Jurkat, Clone E6-1 (cell line): ENCODE measurements around the gene MRC2.

ENCODE experiments used
- DNase-seq: peaks from one replicate; pipeline ENCODE4 v3.0.0-alpha.2; 2011; ENCODE audit warnings: low read depth, low spot score
- H3K4me3 ChIP-seq: 2 replicates; pipeline ENCODE4 v1.5.1; 2011; ENCODE audit warnings: mild to moderate bottlenecking, low read length, control low read depth, moderate library complexity

MRC2 gene

DNA sequence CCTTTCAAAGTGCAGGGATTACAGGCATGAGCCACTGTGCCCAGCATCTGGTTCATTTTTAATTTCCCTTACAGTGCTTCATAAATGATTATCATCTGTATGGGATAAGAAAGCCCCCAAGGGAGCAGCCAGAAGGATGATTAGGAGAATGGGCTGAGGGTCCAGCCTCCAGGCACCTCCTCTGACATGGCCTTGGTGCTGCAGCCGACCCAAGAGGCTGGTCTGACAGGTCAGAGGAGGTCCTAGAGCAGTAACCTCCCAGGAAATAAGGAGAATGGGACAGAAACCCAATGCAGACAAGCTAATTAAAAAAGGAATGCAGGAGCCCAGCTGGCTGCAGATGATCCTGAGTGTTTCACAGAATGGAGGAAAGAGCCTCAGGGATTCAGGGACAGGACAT lies 29.0 kb downstream of the MRC2 start:
- no peak for DNase-seq
- H3K4me3 ChIP-seq: no peak overlapping the region

DNA sequence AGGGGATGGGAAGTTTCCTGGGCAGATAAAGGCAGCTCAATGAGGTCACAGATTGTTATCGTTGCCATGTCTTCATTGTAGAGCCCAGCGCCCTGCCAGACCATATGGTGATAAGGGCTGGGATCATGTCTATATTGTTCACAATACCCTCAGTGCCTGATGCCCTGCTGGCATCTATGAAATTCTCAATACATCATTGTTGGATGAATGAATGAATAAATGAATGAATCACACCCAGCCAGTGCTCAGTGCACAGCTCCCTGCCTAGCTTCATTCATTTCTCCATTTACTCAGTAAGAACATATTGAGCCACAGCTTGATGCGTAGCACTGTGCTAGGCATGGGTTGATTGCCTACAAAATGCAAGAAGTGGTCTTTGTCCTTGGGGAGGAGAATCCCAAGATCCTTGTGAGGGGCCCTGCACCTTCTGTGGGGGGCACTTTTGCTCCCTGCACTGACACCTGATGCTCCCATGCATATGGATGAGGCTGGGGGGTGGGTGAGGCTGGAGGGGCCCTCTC lies 29.7 kb downstream of the MRC2 start:
- no peak for DNase-seq
- no peak overlapping the region for H3K4me3 ChIP-seq

DNA sequence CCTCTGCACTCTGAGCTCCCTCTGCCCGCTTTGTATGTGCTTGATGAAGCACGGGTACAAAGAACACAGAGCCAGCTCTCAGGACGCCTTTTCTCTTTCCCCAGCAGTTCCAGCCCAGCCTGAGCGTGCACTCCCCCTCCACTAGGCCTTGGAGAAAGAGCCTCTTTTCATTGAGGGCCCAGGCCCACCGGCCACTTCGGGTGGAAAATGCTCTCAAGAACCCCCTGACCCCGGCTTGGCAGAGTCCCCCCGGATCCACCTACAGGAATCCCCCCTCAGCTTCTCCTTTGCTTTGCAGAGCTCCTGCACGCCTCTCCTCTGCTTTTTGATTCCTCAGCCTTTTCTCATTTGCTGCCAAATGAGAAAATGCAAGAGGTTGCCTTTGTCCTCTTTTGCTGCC lies 30.2 kb downstream of the MRC2 start:
- H3K4me3 ChIP-seq: no peak overlapping the region
- no peak for DNase-seq

DNA sequence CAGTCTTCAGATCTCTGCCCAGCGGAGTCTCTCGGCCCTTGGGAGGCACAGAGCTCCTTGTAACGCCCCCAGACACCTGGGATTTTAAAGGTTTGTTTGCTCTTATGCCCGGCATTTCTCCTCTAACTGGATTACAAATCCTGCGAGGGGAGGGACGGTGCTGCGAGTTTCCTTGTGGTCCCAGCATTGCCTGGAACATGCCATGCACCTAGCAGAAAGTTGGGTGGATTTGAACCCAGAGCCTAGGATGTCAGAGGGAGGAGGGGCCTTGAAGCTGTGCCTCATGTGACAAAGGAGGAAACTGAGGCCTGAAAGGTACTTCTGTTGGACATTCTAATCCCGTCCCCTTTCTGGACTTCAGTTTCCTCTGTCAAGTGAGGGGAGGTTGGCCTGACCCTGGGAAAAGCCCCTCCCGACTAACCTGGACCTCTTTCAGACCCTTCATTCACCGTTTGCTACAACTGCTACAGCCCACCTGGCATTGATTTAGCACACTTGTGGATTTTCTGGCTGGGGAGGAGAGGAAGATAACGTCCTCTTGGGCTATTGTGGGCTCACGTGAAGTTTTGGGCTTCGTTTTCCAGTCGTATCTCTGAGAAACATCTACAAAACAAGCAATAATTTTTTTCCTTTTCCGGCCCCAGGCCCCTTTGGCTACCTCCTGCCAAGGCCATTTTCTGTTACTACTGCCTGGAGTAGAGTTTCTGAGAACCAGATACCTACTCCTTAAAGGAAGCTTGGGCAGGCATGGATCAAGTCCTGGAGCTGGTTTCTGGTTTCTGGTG lies 30.9 kb downstream of the MRC2 start:
- DNase-seq: no peak
- H3K4me3 ChIP-seq: no peak overlapping the region

DNA sequence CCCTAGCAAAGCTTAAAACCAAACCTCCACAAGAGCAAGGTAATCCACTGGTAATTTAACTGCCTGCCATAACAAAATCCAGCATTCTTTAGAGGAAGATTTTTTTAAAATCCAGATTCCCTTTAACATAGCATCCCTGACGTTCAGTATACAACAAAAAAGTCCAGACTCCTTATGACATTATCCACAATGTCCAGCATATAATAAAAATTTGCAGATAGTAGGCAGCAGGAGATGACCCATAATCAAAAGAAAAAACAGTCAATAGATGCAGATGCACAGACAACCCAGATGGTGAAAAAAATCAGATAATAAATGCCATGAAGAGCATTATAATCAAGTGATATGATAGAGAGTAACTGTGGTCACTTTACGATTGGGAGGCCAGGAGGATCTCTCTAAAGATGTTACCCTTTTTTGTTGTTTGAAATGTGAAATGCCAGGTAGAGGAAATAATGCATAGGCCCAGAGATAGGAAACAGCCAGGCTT lies 33.2 kb downstream of the MRC2 start:
- DNase-seq: no peak
- no peak overlapping the region for H3K4me3 ChIP-seq

DNA sequence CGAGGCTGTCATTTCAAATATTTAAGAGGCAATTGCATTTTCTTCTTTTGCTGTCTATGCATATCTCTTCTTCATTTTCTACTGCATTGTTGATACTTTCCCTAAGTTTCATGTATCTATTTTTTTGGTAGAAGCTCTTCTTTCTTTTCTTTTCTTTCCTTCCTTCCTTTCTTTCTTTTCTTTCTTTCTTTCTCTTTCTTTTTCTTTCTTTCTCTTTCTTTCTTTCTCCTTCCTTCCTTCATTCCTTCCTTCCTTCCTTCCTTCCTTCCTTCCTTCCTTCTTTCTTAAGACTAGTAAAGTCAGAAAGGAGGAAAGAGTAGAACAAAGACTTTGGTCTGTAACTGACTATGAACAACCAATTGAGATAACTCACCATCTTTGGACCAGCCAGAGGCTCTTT lies 33.9 kb downstream of the MRC2 start:
- no peak overlapping the region for H3K4me3 ChIP-seq
- DNase-seq: no peak

DNA sequence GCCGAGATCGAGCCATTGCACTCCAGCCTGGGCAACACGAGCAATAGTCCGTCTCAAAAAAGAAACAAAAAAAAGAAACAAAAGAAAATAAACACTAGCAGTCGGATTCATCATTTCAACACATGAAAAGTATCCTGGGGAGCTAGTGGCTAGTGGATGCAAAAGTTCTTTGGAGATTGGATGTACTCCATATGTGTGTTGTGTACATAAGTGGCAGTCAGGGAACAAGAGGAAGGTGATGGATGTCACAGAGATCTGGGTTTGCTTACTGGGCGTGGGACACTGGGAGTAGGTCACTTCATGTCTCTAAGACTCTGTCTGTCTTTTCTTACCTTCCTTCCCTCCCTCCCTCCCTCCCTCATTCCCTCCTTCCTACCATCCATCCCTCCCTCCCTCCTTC lies 35.4 kb downstream of the MRC2 start:
- H3K4me3 ChIP-seq: no peak overlapping the region
- no peak for DNase-seq

DNA sequence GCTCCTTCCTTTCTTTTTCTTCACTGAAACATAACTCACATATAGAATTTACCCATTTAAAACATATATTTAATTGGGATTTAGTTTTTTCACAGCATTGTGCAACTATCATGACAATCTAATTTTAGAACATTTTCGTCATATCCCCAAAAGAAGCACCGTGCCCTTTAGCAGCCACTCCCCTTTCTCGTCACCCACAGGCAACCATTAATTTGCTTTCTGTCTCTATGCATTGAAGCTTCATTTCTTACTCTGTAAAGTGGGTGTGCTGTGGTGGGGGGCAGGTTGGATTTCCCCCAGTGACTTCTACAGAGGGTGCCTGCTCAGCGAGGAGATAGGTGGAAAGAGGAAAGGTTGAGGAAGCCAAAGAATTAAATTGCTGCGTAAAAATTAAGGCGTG lies 35.8 kb downstream of the MRC2 start:
- no peak overlapping the region for H3K4me3 ChIP-seq
- no peak for DNase-seq

DNA sequence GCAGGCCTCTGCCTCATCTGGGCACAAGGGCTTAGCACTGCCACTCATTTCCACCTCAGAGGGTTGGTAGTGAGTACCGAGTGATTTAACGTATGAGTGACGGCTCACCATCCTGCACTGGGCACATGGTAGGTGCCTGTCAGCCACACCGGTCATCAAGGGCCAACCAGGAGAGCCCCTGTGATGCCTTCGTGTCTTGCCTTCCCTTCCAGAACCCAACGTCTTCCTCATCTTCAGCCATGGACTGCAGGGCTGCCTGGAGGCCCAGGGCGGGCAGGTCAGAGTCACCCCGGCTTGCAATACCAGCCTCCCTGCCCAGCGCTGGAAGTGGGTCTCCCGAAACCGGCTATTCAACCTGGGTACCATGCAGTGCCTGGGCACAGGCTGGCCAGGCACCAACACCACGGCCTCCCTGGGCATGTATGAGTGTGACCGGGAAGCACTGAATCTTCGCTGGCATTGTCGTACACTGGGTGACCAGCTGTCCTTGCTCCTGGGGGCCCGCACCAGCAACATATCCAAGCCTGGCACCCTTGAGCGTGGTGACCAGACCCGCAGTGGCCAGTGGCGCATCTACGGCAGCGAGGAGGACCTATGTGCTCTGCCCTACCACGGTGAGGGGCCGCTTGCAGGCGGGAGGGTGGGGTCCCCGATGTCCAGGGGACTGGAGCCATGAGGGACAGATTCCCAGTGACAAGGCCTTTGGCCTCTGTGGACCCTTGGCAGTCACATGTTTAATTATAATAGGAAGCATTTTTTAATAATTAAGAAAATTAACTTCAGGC lies 37.1 kb downstream of the MRC2 start:
- H3K4me3 ChIP-seq: no peak overlapping the region
- DNase-seq: no peak

DNA sequence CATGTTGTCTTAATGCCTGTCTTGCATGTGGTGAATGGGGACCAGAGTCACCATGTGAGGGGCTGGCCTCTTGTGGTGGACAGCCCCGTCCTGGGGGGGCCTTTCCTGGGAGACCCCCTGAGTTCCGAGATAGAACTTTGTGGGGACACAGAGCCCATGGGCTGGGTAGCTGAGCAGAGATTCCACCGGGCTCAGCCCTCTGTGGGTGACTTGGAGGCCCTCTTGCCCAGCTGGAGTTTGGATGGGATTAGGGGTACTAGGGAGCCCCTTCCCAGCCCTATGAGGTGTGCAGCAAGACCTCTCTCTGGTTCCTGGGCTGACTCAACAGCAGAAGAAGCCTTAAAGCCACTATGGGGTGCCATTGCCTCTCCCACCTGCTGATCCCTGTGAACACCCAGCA lies 38.1 kb downstream of the MRC2 start:
- DNase-seq: no peak
- H3K4me3 ChIP-seq: no peak overlapping the region

DNA sequence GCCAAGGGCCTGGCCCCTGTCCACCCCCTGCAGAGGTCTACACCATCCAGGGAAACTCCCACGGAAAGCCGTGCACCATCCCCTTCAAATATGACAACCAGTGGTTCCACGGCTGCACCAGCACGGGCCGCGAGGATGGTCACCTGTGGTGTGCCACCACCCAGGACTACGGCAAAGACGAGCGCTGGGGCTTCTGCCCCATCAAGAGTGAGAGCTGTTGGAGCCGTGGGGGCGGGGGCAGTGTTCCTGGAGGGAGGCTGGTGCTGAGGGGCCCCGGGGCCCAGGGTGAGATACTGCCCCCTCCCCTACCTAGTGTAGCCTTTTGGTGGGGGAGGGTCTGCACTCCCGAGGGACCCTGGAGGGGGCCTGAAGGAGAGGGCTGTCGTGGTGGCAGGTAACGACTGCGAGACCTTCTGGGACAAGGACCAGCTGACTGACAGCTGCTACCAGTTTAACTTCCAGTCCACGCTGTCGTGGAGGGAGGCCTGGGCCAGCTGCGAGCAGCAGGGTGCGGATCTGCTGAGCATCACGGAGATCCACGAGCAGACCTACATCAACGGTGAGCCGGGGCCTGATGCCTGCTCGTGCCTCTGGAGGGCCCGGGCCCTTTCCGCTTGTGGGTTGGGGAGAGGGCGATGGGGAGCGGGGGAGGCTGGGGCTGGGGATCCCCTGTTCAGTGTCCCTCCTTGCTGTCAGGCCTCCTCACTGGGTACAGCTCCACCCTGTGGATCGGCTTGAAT lies 38.8 kb downstream of the MRC2 start:
- no peak for DNase-seq
- H3K4me3 ChIP-seq: no peak overlapping the region

DNA sequence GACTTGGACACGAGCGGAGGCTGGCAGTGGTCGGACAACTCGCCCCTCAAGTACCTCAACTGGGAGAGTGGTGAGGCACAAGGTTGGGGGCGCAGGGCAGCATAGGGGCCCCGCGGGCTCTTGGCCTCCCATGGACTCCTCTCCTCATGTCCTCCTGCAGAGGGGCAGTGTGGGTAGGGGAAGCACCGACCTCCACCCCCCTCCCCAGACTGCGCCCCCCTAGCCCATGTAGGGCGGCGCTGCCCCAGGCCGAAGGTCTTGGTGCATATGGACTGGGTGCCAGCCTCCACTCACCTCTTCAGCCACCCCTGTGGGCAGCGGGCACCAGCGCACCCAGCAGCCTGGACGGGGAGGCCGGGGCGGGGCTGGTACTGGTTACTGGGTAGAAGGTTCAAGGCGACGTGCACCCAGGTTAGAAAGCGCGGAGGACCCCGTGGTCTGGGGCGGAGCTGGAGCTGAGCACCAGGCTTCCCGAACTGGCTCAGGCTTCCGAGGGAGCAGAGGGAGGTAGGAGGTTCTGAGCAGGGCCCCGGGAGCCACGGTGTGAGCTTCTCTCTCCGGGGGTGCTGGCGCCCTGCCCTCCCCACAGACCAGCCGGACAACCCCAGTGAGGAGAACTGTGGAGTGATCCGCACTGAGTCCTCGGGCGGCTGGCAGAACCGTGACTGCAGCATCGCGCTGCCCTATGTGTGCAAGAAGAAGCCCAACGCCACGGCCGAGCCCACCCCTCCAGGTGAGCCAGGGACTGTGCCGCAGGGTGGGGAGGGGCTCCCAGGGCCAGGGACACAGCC lies 39.5 kb downstream of the MRC2 start:
- no peak for DNase-seq
- no peak overlapping the region for H3K4me3 ChIP-seq

DNA sequence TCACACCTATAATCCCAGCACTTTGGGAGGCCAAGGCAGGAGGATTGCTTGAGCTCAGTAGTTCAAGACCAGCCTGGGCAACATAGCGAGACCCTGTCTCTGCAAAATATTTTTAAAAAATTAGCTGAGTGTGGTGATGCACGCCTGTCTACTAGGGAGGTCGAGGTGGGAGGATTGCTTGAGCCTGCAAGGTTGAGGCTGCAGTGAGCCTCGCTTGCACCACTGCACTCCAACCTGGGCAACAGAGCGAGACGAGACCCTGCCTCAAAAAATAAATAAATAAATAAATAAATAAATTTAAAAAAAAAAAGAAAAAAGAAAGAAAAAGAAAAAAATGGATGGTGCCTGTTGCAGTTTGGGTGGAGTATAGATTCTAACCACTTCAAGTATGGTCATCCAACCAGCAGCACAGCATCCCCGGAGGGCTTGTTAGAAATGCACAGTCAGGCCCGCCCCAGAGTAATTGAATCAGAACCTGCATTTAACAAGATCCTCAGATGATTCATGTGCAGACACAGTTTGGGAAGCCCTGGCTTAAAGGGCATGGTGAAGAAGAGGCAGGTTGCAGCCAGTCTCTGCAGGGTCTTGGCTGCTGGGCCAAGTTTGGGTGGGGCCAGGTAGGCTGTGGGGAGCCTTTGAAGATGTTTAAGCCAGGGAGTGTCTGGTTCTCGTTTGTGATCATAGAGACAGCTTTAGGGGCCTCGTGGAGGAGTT lies 40.8 kb downstream of the MRC2 start:
- H3K4me3 ChIP-seq: no peak overlapping the region
- DNase-seq: no peak

DNA sequence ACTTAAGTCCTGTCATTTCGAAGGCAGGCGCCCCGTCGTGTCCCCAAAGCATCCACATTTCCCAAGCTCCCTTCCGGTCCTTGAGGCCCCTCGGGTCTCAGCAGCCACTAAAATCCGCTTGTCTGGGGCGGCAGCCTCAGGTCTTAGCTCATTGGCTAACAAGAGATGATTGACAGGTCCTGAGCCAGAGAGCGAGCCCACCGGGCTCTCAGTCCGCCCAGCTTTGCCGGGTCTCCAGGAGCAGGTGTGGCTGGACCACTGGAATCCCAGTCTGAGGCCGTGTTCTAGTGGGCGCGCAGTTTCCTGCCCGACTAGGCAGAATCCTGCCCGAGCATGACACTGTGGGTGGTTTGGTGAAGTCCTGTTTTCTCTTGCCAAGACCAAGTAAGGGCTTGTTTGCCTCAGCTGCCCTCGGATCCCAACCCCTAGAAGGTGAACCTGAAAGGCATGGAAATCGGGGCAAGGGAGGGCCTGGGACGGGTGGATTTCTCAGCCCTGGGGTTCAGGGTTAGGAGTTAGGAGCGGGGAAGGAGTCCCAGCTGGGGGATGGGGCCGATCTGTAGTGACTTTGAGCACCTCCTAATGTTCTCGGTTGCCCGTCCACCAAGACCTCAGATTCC lies 42.8 kb downstream of the MRC2 start:
- no peak for DNase-seq
- H3K4me3 ChIP-seq: no peak overlapping the region

DNA sequence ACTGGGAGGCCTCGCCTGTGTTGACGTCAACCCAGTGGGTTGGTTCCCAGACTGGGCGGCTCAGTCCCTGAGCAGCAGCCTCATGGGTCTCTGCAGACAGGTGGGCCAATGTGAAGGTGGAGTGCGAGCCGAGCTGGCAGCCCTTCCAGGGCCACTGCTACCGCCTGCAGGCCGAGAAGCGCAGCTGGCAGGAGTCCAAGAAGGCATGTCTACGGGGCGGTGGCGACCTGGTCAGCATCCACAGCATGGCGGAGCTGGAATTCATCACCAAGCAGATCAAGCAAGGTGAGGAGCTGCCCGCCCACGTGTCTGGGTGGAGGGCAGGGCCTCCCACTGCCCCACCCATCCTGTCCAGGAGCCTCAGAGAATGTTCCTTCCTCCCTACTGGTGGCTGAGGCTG lies 44.1 kb downstream of the MRC2 start:
- no peak for DNase-seq
- no peak overlapping the region for H3K4me3 ChIP-seq

DNA sequence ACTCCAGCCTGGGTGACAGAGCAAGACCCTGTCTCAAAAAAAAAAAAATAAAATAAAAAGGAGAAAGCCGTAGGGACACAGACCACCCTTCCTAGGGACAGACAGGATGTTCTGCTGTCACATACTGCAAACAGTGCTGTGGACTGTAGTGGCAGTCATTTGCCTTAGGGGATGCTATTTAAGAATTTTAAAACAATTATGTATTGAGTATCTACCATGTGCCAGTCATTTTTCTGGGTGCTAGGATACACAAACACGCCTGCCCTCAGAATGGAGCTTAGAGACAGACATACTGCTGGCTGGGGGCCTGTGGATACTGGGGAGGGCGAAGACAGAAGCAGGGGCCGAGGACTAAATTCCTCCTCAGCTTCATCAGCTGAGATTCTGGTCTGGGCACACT lies 45.5 kb downstream of the MRC2 start:
- DNase-seq: no peak
- no peak overlapping the region for H3K4me3 ChIP-seq

DNA sequence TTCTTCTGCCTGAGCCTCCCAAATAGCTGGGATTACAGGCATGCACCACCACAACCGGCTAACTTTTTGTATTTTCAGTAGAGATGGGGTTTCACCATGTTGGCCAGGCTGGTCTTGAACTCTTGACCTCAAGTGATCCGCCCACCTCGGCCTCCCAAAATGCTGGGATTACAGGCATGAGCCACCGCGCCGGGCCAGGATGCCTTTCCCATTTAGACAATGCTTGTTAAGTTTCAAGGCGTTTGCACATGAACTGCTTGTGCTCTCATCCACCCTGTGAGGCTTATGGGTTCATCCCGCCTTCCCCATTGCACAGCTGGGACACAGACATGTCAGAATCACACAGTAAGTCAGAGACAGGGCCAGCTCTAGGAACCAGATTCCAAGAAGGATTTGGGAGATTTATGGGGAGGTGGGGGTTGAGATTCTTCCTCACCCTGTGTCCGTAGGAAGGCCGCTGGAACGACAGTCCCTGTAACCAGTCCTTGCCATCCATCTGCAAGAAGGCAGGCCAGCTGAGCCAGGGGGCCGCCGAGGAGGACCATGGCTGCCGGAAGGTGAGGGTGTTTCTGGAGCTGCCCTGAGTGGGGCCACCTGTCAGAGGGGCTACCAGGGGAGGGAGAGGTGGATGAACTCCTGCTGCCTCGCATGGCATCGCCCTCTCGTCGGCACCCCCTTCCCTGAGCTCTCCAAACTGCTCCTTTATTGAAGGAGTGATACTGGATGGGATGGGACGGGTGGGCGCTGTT lies 46.3 kb downstream of the MRC2 start:
- DNase-seq: no peak
- no peak overlapping the region for H3K4me3 ChIP-seq
